Activated naive CD8-positive, alpha-beta T cell treated with anti-CD3 and anti-CD28 coated beads for 36 hours (primary cell): ENCODE data around the gene GPLD1. TPM values are rescaled to one million over a fixed set of nuclear protein-coding genes. Genes with fewer than 3 reads are reported as not detected.
A peak's percentile ranks its signal among the peaks of the same experiment; 100 is the strongest.

Experiments used
- DNase-seq: peaks from one replicate; pipeline ENCODE4 v3.0.0; 2021
- H3K27ac Mint-ChIP-seq: one replicate; pipeline ENCODE4 v1.8.0; 2022; ENCODE audit warnings: mild to moderate bottlenecking, moderate library complexity, mixed read lengths
- H3K27me3 Mint-ChIP-seq: one replicate; pipeline ENCODE4 v1.8.0; 2022; ENCODE audit warnings: mild to moderate bottlenecking, mixed read lengths
- H3K36me3 Mint-ChIP-seq: one replicate; pipeline ENCODE4 v1.8.0; 2021; ENCODE audit warnings: mild to moderate bottlenecking, mixed read lengths
- H3K4me1 Mint-ChIP-seq: one replicate; pipeline ENCODE4 v1.8.0; 2021; ENCODE audit warnings: mixed read lengths
- H3K4me3 Mint-ChIP-seq: one replicate; pipeline ENCODE4 v1.8.0; 2022; ENCODE audit warnings: mild to moderate bottlenecking, moderate library complexity, mixed read lengths
- H3K9me3 Mint-ChIP-seq: one replicate; pipeline ENCODE4 v1.8.0; 2022; ENCODE audit warnings: mixed read lengths
- total RNA-seq, 2 experiments: library from RNA; stranded (reverse); gene quantifications; one replicate each; pipeline ENCODE4 v1.2.3, GENCODE V29; 2021

The GPLD1 gene, protein sequence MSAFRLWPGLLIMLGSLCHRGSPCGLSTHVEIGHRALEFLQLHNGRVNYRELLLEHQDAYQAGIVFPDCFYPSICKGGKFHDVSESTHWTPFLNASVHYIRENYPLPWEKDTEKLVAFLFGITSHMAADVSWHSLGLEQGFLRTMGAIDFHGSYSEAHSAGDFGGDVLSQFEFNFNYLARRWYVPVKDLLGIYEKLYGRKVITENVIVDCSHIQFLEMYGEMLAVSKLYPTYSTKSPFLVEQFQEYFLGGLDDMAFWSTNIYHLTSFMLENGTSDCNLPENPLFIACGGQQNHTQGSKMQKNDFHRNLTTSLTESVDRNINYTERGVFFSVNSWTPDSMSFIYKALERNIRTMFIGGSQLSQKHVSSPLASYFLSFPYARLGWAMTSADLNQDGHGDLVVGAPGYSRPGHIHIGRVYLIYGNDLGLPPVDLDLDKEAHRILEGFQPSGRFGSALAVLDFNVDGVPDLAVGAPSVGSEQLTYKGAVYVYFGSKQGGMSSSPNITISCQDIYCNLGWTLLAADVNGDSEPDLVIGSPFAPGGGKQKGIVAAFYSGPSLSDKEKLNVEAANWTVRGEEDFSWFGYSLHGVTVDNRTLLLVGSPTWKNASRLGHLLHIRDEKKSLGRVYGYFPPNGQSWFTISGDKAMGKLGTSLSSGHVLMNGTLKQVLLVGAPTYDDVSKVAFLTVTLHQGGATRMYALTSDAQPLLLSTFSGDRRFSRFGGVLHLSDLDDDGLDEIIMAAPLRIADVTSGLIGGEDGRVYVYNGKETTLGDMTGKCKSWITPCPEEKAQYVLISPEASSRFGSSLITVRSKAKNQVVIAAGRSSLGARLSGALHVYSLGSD
- total RNA-seq, result 1 to 10 TPM in 1 of 2 experiments, under 1 TPM in 1; 0.74 to 1.1 TPM

- H3K27me3 Mint-ChIP-seq, result no peaks in the 10 kb centered on the region
- no peaks in the 10 kb centered on the region for H3K9me3 Mint-ChIP-seq
- no peaks in the 10 kb centered on the region for H3K36me3 Mint-ChIP-seq
- no peak within 1 kb of the TSS for H3K27ac Mint-ChIP-seq
- no peak for DNase-seq
- no peak within 1 kb of the TSS for H3K4me3 Mint-ChIP-seq
- peaks cover 8% of the 10 kb centered on the region for H3K4me1 Mint-ChIP-seq
These were observed at the start of gene GPLD1 for GRCh38 chr6:24489470-24489869. Gene GPLD1 (minus strand): TSS chr6:24489578. CDS start chr6:24489511, 67 bp downstream.

DNA sequence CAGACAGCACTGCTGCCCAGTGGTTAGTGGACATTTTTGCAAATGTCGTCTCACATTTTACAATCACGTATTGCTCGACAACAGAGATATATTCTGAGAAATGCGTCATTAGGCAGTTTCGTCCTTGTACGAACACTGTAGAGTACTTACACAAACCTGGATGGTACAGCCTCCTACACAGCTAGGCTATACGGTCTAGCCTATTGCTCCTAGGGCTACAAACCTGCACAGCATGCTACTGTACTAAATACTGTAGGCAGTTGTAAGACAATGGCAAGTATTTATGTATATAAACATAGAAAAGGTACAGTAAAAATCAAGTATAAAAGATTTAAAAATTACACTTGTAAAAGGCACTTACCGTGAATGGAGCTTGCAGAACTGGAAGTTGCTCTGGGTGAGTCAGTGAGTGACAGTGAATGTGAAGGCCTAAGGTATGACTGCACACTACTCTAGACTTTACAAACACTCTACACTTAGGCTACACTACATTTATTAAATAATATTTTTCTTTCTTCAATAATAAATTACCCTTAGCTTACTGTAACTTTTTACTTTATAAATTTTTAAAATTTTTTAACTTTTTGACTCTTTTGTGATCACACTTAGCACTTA is 48.5 kb upstream of the GPLD1 start:
- H3K27me3 Mint-ChIP-seq, result no peaks in the 10 kb centered on the region

DNA sequence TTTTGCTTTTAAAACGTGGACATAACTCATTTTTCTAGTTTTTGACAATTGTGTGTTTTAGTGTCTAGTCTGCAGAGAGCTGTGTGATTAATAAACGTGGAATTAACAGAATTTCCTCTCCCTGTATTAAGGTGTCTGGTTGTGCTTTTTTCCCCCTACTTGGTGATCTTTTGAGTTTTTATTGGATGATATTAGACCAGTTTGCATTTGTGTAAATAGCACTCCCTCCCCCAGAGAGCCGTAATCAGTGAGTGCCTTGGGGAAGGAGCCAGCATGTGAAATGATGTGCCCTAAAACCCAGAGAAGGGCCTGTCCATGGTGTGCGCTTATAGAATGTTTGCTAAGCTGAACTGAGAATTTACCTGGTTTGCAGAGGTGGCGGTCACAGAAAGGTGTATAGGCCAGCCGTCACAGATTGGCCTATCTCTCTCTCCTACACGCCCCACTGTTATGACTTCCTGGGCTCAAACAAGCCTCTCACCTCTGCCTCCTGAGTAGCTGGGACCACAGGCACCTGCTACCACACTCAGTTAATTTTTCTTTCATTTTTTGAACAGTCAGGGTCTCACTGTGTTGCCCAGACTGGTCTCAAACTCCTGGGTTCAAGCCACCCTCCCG is 47.8 kb upstream of the GPLD1 start:
- DNase-seq, result no peak
- Mint-ChIP-seq H3K4me1 (no peaks in the 10 kb centered on the region), H3K36me3 (peaks cover 2% of the 10 kb centered on the region), H3K9me3 (no peaks in the 10 kb centered on the region), H3K27ac (no peak overlapping the region), H3K27me3 (no peaks in the 10 kb centered on the region), H3K4me3 (no peak overlapping the region)

More for the DNA sequence above, 48.5 kb upstream of the GPLD1 start:
- no peak overlapping the region for H3K27ac Mint-ChIP-seq
- H3K4me1 Mint-ChIP-seq, result no peaks in the 10 kb centered on the region
- peaks cover under 1% of the 10 kb centered on the region for H3K36me3 Mint-ChIP-seq
- DNase-seq, result no peak
- no peak overlapping the region for H3K4me3 Mint-ChIP-seq
- H3K9me3 Mint-ChIP-seq, result no peaks in the 10 kb centered on the region

DNA sequence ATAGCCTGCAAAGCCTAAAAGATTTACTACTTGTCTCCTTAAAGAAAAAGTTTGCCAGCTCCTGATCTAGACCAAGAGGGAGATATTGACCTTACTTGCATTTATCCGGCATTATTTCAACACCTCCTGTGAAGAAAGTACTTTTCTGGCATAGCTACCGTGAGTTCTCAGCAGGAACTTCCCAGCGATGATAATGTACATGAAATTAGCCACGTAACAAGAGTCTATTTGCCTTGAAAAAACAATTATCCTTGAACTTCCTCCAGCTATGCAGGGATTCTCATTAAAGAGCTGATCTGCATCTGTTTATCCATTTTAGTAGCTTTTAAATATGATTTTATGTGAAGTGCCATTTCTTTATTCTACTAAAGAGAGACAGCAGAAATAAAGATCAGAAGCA is 47.1 kb upstream of the GPLD1 start:
- DNase-seq, result no peak
- Mint-ChIP-seq H3K9me3 (no peaks in the 10 kb centered on the region), H3K4me1 (no peaks in the 10 kb centered on the region), H3K27ac (no peak overlapping the region), H3K27me3 (no peaks in the 10 kb centered on the region), H3K4me3 (no peak overlapping the region), H3K36me3 (peaks cover 2% of the 10 kb centered on the region)

GRCh38 chr6:24535210-24535609 is 45.8 kb upstream of the GPLD1 start:
- Mint-ChIP-seq H3K27me3 (no peaks in the 10 kb centered on the region), H3K27ac (no peak overlapping the region), H3K9me3 (no peaks in the 10 kb centered on the region), H3K4me1 (no peaks in the 10 kb centered on the region), H3K36me3 (peaks cover 2% of the 10 kb centered on the region), H3K4me3 (no peak overlapping the region)
- no peak for DNase-seq

GRCh38 chr6:24534329-24534728 is 45.0 kb upstream of the GPLD1 start:
- Mint-ChIP-seq H3K27ac (no peak overlapping the region), H3K9me3 (no peaks in the 10 kb centered on the region)

GRCh38 chr6:24529985-24530384 is 40.6 kb upstream of the GPLD1 start:
- H3K4me1 Mint-ChIP-seq, result peaks cover 7% of the 10 kb centered on the region
- H3K27ac Mint-ChIP-seq, result no peak overlapping the region
- H3K27me3 Mint-ChIP-seq, result no peaks in the 10 kb centered on the region
- no peaks in the 10 kb centered on the region for H3K9me3 Mint-ChIP-seq
- H3K36me3 Mint-ChIP-seq, result peaks cover 5% of the 10 kb centered on the region
- H3K4me3 Mint-ChIP-seq, result no peak overlapping the region
- no peak for DNase-seq

More at GRCh38 chr6:24534329-24534728, 45.0 kb upstream of the GPLD1 start:
- Mint-ChIP-seq H3K4me1 (no peaks in the 10 kb centered on the region), H3K4me3 (no peak overlapping the region), H3K27me3 (no peaks in the 10 kb centered on the region), H3K36me3 (peaks cover 2% of the 10 kb centered on the region)
- DNase-seq, result no peak

DNA sequence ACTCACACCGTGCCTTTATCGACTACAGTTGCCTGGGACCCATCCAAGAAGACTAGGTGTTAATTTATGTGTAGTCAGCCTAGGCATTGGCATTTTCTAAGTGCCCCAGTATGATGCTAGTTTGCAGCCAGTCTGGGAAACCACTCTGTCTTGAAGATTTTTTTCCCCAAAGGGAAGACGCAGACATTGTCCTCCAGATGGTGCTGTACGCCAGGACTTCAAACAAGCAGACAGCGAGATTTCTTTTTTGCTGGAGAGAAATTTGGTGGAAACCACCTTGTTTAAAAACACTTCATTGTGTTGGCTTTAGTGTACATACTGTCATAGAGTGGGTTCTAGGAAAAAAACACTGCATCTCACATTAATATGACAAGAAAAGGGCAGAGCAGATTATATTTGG is 35.4 kb upstream of the GPLD1 start:
- Mint-ChIP-seq H3K27ac (no peak overlapping the region), H3K4me3 (no peak overlapping the region), H3K36me3 (peaks cover 9% of the 10 kb centered on the region), H3K4me1 (peaks cover 12% of the 10 kb centered on the region), H3K9me3 (no peaks in the 10 kb centered on the region), H3K27me3 (no peaks in the 10 kb centered on the region)
- DNase-seq, result no peak

DNA sequence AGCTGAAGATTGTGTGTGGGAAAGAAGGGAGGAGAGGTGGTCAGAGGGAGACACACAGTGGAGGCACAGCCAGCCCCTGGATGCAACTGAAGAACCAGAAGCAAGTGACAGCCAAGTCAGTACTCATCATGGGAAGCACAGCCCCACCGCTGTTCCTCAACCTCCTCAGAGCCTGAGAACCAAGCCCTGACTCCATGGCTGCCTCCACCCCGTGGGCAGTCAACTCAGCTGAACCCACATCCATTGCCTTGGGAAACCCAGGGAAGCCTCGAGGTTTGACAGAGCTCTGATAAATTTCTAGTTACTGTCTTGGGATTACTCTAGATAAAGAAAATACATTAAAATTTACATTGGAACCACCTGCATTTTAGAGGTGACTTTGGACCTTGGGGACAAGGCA is 35.0 kb upstream of the GPLD1 start:
- H3K27me3 Mint-ChIP-seq, result no peaks in the 10 kb centered on the region
- H3K27ac Mint-ChIP-seq, result no peak overlapping the region
- peaks cover 9% of the 10 kb centered on the region for H3K36me3 Mint-ChIP-seq
- no peak overlapping the region for H3K4me3 Mint-ChIP-seq
- H3K9me3 Mint-ChIP-seq, result no peaks in the 10 kb centered on the region
- peaks cover 12% of the 10 kb centered on the region for H3K4me1 Mint-ChIP-seq
- DNase-seq, result no peak

- Mint-ChIP-seq H3K27me3 (no peaks in the 10 kb centered on the region), H3K4me1 (peaks cover 16% of the 10 kb centered on the region), H3K9me3 (no peaks in the 10 kb centered on the region), H3K36me3 (peaks cover 6% of the 10 kb centered on the region), H3K27ac (no peak overlapping the region), H3K4me3 (no peak overlapping the region)
- no peak for DNase-seq
These were observed 33.1 kb upstream of the GPLD1 start for GRCh38 chr6:24522228-24523176.

- H3K4me3 Mint-ChIP-seq, result no peak overlapping the region
- H3K27ac Mint-ChIP-seq, result no peak overlapping the region
- peak; percentile 23 for DNase-seq
- no peaks in the 10 kb centered on the region for H3K27me3 Mint-ChIP-seq
- peaks cover 15% of the 10 kb centered on the region for H3K4me1 Mint-ChIP-seq
- no peaks in the 10 kb centered on the region for H3K9me3 Mint-ChIP-seq
- peaks cover 6% of the 10 kb centered on the region for H3K36me3 Mint-ChIP-seq
These were observed 31.7 kb upstream of the GPLD1 start for GRCh38 chr6:24520929-24521546.

- Mint-ChIP-seq H3K27ac (peak overlapping the region; percentile 87), H3K4me3 (no peak overlapping the region), H3K27me3 (no peaks in the 10 kb centered on the region), H3K36me3 (peaks cover 10% of the 10 kb centered on the region), H3K4me1 (peaks cover 13% of the 10 kb centered on the region), H3K9me3 (no peaks in the 10 kb centered on the region)
- no peak for DNase-seq
These were observed 28.5 kb upstream of the GPLD1 start for GRCh38 chr6:24517659-24518543.

DNA sequence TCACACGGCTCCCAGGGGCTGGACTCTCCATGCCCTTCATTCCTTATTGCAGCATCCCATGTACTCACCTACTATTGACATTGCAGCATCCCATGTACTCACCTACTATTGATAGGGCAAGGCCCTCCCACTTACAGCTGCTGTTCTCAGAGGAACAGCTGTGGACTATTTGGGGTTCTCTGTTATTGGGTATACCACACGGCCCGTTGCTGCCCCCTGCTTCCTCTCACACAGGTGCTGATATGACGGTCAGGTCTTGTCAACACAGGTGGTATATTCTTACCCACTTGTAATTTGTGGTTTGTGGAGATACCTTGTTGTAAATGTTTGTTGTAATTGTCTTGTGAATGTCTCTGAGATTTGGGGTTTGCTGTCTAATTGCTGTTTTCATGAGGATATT is 24.2 kb upstream of the GPLD1 start:
- H3K4me1 Mint-ChIP-seq, result peaks cover 12% of the 10 kb centered on the region
- no peaks in the 10 kb centered on the region for H3K27me3 Mint-ChIP-seq
- DNase-seq, result no peak
- peaks cover 17% of the 10 kb centered on the region for H3K36me3 Mint-ChIP-seq
- H3K9me3 Mint-ChIP-seq, result no peaks in the 10 kb centered on the region
- no peak overlapping the region for H3K27ac Mint-ChIP-seq
- no peak overlapping the region for H3K4me3 Mint-ChIP-seq
